ENCODE data around the gene SYCE3.

SYCE3 gene

DNA sequence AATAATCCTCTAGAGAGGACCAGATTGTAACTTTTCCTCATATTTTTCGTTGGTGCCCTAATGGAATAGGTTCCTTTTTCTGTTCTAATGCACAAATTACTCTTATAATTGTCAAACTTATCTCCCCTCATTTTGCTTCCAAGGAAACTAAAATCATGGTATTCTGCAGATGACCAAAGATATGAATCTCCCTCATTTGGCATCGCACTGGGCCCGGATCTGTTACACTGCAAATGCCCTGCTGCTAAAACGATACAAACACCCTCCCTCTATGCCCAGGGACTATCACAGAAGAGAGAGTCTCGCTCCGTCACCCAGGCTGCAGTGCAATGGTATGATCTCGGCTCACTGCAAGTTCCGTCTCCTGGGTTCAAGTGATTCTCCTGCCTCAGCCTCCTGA lies 9.4 kb downstream of the SYCE3 start:
- no peak overlapping the region for H2BK120ac ChIP-seq (ENCODE audit: insufficient read depth, low read length, poor library complexity)
- no peak overlapping the region for H2BK5ac ChIP-seq (ENCODE audit: low read depth, low read length, poor library complexity)
- no peak overlapping the region for H2BK12ac ChIP-seq (ENCODE audit: low read length)
- DNase-seq: no peak
- H3K27ac ChIP-seq (ENCODE audit: low read depth, low read length): no peak overlapping the region
- no CpG with 5 or more reads among the region's 8 CpGs for WGBS (ENCODE audit: extremely low coverage, insufficient coverage, insufficient read length)
- H3K27me3 ChIP-seq (ENCODE audit: insufficient read depth, low read length): no peaks in the 10 kb centered on the region
- H3K9me3 ChIP-seq (ENCODE audit: insufficient read depth, low read depth, low read length): no peaks in the 10 kb centered on the region
- no peaks in the 10 kb centered on the region for H3K4me1 ChIP-seq (ENCODE audit: control insufficient read depth in 1 of 2, insufficient read depth in 2 of 2, low read length in 2 of 2)
- H3K23ac ChIP-seq (ENCODE audit: low read length): no peak overlapping the region
- H2AK5ac ChIP-seq (ENCODE audit: low read length): no peak overlapping the region
- H3K9ac ChIP-seq (ENCODE audit: low read length): no peak overlapping the region
- no peak overlapping the region for H4K12ac ChIP-seq (ENCODE audit: low read depth, low read length)
- no peak overlapping the region for H3K14ac ChIP-seq (ENCODE audit: low read length)
- no peaks in the 10 kb centered on the region for H3K79me2 ChIP-seq (ENCODE audit: control insufficient read depth, insufficient read depth, low read length, poor library complexity)
- no peak overlapping the region for H2AFZ ChIP-seq (ENCODE audit: insufficient read depth, low read length, poor library complexity)
- no peak overlapping the region for H3K4me3 ChIP-seq (ENCODE audit: low read depth, low read length)
- H3K36me3 ChIP-seq (ENCODE audit: control insufficient read depth in 1 of 2, insufficient read depth in 2 of 2, low read length in 2 of 2): no peaks in the 10 kb centered on the region
- no peaks in the 10 kb centered on the region for H3K79me1 ChIP-seq (ENCODE audit: low read length)
- no peak overlapping the region for H4K91ac ChIP-seq (ENCODE audit: low read depth, low read length)
- no peak overlapping the region for H3K4me2 ChIP-seq (ENCODE audit: low read length)
- no peak overlapping the region for H3K18ac ChIP-seq (ENCODE audit: low read length)
- no peak overlapping the region for H4K8ac ChIP-seq (ENCODE audit: low read depth, low read length)
- H3K4ac ChIP-seq (ENCODE audit: low read depth, low read length): no peak overlapping the region

DNA sequence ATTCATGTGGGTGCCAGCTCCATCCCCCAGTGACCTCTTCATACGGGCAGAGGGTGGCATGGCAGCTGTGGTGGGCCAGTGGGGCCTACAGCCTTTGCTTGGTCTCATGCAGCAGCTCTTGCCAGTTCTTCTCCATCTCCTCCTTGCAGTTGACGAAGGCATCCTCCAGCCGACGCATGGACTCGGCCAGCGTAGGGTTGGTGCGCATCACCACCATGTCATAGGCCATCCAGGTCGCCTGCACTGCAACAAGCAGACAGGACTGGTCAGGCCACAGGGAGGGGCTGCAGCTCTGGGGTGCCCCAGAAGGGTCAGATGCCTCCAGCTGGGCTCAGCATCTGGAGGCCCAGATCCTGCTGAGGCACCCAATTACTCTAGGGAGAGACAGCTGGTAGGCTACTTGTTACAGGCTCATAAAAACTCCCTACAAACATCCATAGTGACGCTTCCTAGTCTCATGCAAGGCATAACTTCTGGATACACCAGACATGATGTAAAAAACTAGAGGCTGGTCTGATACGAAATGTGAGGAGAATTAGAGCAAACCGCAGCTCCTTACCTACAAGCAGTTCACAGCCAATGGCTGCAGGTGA lies 11.5 kb downstream of the SYCE3 start:
- Histone ChIP-seq H3K79me1 (ENCODE audit: low read length) (no peaks in the 10 kb centered on the region), H4K12ac (ENCODE audit: low read depth, low read length) (no peak overlapping the region), H2BK12ac (ENCODE audit: low read length) (no peak overlapping the region), H2BK5ac (ENCODE audit: low read depth, low read length, poor library complexity) (no peak overlapping the region), H3K9me3 (ENCODE audit: insufficient read depth, low read depth, low read length) (no peaks in the 10 kb centered on the region), H3K18ac (ENCODE audit: low read length) (no peak overlapping the region), H2AFZ (ENCODE audit: insufficient read depth, low read length, poor library complexity) (no peak overlapping the region), H4K8ac (ENCODE audit: low read depth, low read length) (no peak overlapping the region), H3K36me3 (ENCODE audit: control insufficient read depth in 1 of 2, insufficient read depth in 2 of 2, low read length in 2 of 2) (no peaks in the 10 kb centered on the region), H4K91ac (ENCODE audit: low read depth, low read length) (no peak overlapping the region), H3K4me3 (ENCODE audit: low read depth, low read length) (no peak overlapping the region), H3K4me2 (ENCODE audit: low read length) (no peak overlapping the region), H2BK120ac (ENCODE audit: insufficient read depth, low read length, poor library complexity) (no peak overlapping the region), H3K9ac (ENCODE audit: low read length) (no peak overlapping the region), H3K27ac (ENCODE audit: low read depth, low read length) (no peak overlapping the region), H3K79me2 (ENCODE audit: control insufficient read depth, insufficient read depth, low read length, poor library complexity) (no peaks in the 10 kb centered on the region), H2AK5ac (ENCODE audit: low read length) (no peak overlapping the region), H3K27me3 (ENCODE audit: insufficient read depth, low read length) (no peaks in the 10 kb centered on the region), H3K14ac (ENCODE audit: low read length) (no peak overlapping the region), H3K4ac (ENCODE audit: low read depth, low read length) (no peak overlapping the region), H3K4me1 (ENCODE audit: control insufficient read depth in 1 of 2, insufficient read depth in 2 of 2, low read length in 2 of 2) (no peaks in the 10 kb centered on the region), H3K23ac (ENCODE audit: low read length) (no peak overlapping the region)
- DNase-seq: no peak
- WGBS (ENCODE audit: extremely low coverage, insufficient coverage, insufficient read length): no CpG with 5 or more reads among the region's 11 CpGs

DNA sequence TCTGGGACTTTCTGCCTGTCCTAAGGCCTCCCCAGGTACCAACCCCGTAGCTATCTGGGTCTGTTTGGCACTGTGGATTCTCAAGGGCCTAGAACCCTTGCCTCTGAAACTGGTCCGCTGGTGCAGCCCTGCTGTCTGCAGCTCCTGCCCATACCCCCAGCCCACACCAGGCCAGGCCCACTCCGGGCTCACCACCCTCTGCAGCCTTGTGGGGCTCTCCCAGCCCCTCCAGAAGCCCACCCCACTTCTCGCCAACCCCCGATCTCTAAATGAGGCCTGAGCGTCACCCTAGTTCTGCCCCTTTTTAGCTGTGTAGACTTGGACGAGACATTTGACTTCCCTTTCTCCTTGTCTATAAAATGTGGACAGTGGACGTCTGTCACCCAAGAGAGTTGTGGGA lies 12.3 kb downstream of the SYCE3 start:
- Histone ChIP-seq H3K18ac (ENCODE audit: low read length) (no peak overlapping the region), H4K8ac (ENCODE audit: low read depth, low read length) (no peak overlapping the region), H4K12ac (ENCODE audit: low read depth, low read length) (no peak overlapping the region), H2BK5ac (ENCODE audit: low read depth, low read length, poor library complexity) (no peak overlapping the region), H3K4ac (ENCODE audit: low read depth, low read length) (no peak overlapping the region), H3K36me3 (ENCODE audit: control insufficient read depth in 1 of 2, insufficient read depth in 2 of 2, low read length in 2 of 2) (no peaks in the 10 kb centered on the region), H3K79me2 (ENCODE audit: control insufficient read depth, insufficient read depth, low read length, poor library complexity) (no peaks in the 10 kb centered on the region), H3K79me1 (ENCODE audit: low read length) (no peaks in the 10 kb centered on the region), H2BK120ac (ENCODE audit: insufficient read depth, low read length, poor library complexity) (no peak overlapping the region), H4K91ac (ENCODE audit: low read depth, low read length) (no peak overlapping the region), H3K14ac (ENCODE audit: low read length) (no peak overlapping the region), H3K27me3 (ENCODE audit: insufficient read depth, low read length) (no peaks in the 10 kb centered on the region), H2AFZ (ENCODE audit: insufficient read depth, low read length, poor library complexity) (no peak overlapping the region), H2BK12ac (ENCODE audit: low read length) (no peak overlapping the region), H3K9me3 (ENCODE audit: insufficient read depth, low read depth, low read length) (no peaks in the 10 kb centered on the region), H3K4me3 (ENCODE audit: low read depth, low read length) (no peak overlapping the region), H3K27ac (ENCODE audit: low read depth, low read length) (no peak overlapping the region), H3K4me1 (ENCODE audit: control insufficient read depth in 1 of 2, insufficient read depth in 2 of 2, low read length in 2 of 2) (peaks cover 7 to 8% of the 10 kb centered on the region in 2 experiments), H3K9ac (ENCODE audit: low read length) (no peak overlapping the region), H3K4me2 (ENCODE audit: low read length) (no peak overlapping the region), H3K23ac (ENCODE audit: low read length) (no peak overlapping the region), H2AK5ac (ENCODE audit: low read length) (no peak overlapping the region)
- DNase-seq: no peak
- WGBS (ENCODE audit: extremely low coverage, insufficient coverage, insufficient read length): no CpG with 5 or more reads among the region's 8 CpGs

- Histone ChIP-seq H3K27me3 (ENCODE audit: insufficient read depth, low read length) (no peaks in the 10 kb centered on the region), H3K18ac (ENCODE audit: low read length) (no peak overlapping the region), H4K8ac (ENCODE audit: low read depth, low read length) (no peak overlapping the region), H2BK5ac (ENCODE audit: low read depth, low read length, poor library complexity) (no peak overlapping the region), H3K36me3 (ENCODE audit: control insufficient read depth in 1 of 2, insufficient read depth in 2 of 2, low read length in 2 of 2) (no peaks in the 10 kb centered on the region), H3K4me2 (ENCODE audit: low read length) (no peak overlapping the region), H3K4me3 (ENCODE audit: low read depth, low read length) (no peak overlapping the region), H3K9me3 (ENCODE audit: insufficient read depth, low read depth, low read length) (no peaks in the 10 kb centered on the region), H4K12ac (ENCODE audit: low read depth, low read length) (no peak overlapping the region), H3K27ac (ENCODE audit: low read depth, low read length) (no peak overlapping the region), H3K14ac (ENCODE audit: low read length) (no peak overlapping the region), H4K91ac (ENCODE audit: low read depth, low read length) (no peak overlapping the region), H2AFZ (ENCODE audit: insufficient read depth, low read length, poor library complexity) (no peak overlapping the region), H3K9ac (ENCODE audit: low read length) (no peak overlapping the region), H2AK5ac (ENCODE audit: low read length) (no peak overlapping the region), H2BK120ac (ENCODE audit: insufficient read depth, low read length, poor library complexity) (no peak overlapping the region), H3K4ac (ENCODE audit: low read depth, low read length) (no peak overlapping the region), H3K79me2 (ENCODE audit: control insufficient read depth, insufficient read depth, low read length, poor library complexity) (no peaks in the 10 kb centered on the region), H3K79me1 (ENCODE audit: low read length) (peaks cover 2% of the 10 kb centered on the region), H2BK12ac (ENCODE audit: low read length) (no peak overlapping the region), H3K4me1 (ENCODE audit: control insufficient read depth in 1 of 2, insufficient read depth in 2 of 2, low read length in 2 of 2) (peaks cover 8 to 16% of the 10 kb centered on the region in 2 experiments), H3K23ac (ENCODE audit: low read length) (no peak overlapping the region)
- DNase-seq: no peak
- WGBS (ENCODE audit: extremely low coverage, insufficient coverage, insufficient read length): no CpG with 5 or more reads among the region's 68 CpGs
Observed at GRCh38 chr22:50548921-50549790, 13.6 kb downstream of the SYCE3 start.

Data from trophoblast cell (in vitro differentiated cells and primary cell).